ENCODE data around the gene ATP8A2. TPM values are rescaled to one million over a fixed set of nuclear protein-coding genes. Genes with fewer than 3 reads are reported as not detected.

ATP8A2 gene
- total RNA-seq, 1 donor from 2014 or later = 0.27 TPM

- TF ChIP-seq CTCF (IDR thresholded peaks at IDR 0.05; ENCODE audit: borderline replicate concordance) = no peak
- Histone ChIP-seq H3K4me1 (no peaks in the 10 kb centered on the region), H3K27ac (replicated peaks) (no peak overlapping the region), H3K27me3 (ENCODE audit: low read depth) (peaks cover 29% of the 10 kb centered on the region), H3K9me3 (replicated peaks) (peaks cover 14% of the 10 kb centered on the region), H3K36me3 (no peaks in the 10 kb centered on the region), H3K4me3 (no peak overlapping the region)
- intact Hi-C loops (cut with micrococcal nuclease) = no loop called here
- no peak for DNase-seq
Observed at GRCh38 chr13:25674371-25674770, 302.6 kb downstream of the ATP8A2 start.

GRCh38 chr13:25675060-25675459 lies 303.3 kb downstream of the ATP8A2 start:
- Histone ChIP-seq H3K36me3 (no peaks in the 10 kb centered on the region), H3K4me1 (no peaks in the 10 kb centered on the region), H3K27me3 (ENCODE audit: low read depth) (peaks cover 29% of the 10 kb centered on the region), H3K4me3 (no peak overlapping the region), H3K9me3 (replicated peaks) (peaks cover 7% of the 10 kb centered on the region), H3K27ac (replicated peaks) (no peak overlapping the region)
- no peak for DNase-seq
- no peak for TF ChIP-seq CTCF (IDR thresholded peaks at IDR 0.05; ENCODE audit: borderline replicate concordance)
- intact Hi-C loops (cut with micrococcal nuclease) = no loop called here

- H3K27ac ChIP-seq (replicated peaks) = no peak overlapping the region
- intact Hi-C loops (cut with micrococcal nuclease) = no loop called here
- H3K9me3 ChIP-seq (replicated peaks) = no peaks in the 10 kb centered on the region
- peaks cover 28% of the 10 kb centered on the region for H3K27me3 ChIP-seq (ENCODE audit: low read depth)
- no peaks in the 10 kb centered on the region for H3K4me1 ChIP-seq
- DNase-seq = no peak
- no peaks in the 10 kb centered on the region for H3K36me3 ChIP-seq
- TF ChIP-seq CTCF (IDR thresholded peaks at IDR 0.05; ENCODE audit: borderline replicate concordance) = no peak
- H3K4me3 ChIP-seq = no peak overlapping the region
Observed at GRCh38 chr13:25677956-25678355, 306.2 kb downstream of the ATP8A2 start.

- intact Hi-C loops (cut with micrococcal nuclease) = no loop called here
- DNase-seq = no peak
Observed at GRCh38 chr13:25678398-25678797, 306.6 kb downstream of the ATP8A2 start.

GRCh38 chr13:25679159-25679558 lies 307.4 kb downstream of the ATP8A2 start:
- no peaks in the 10 kb centered on the region for H3K9me3 ChIP-seq (replicated peaks)
- intact Hi-C loops (cut with micrococcal nuclease) = no loop called here
- H3K27ac ChIP-seq (replicated peaks) = no peak overlapping the region
- H3K36me3 ChIP-seq = no peaks in the 10 kb centered on the region
- no peak for DNase-seq
- H3K4me1 ChIP-seq = no peaks in the 10 kb centered on the region
- H3K4me3 ChIP-seq = no peak overlapping the region
- TF ChIP-seq CTCF (IDR thresholded peaks at IDR 0.05; ENCODE audit: borderline replicate concordance) = no peak
- peaks cover 20% of the 10 kb centered on the region for H3K27me3 ChIP-seq (ENCODE audit: low read depth)

More at GRCh38 chr13:25678398-25678797, 306.6 kb downstream of the ATP8A2 start:
- TF ChIP-seq CTCF (IDR thresholded peaks at IDR 0.05; ENCODE audit: borderline replicate concordance) = peak; percentile 23
- Histone ChIP-seq H3K27ac (replicated peaks) (no peak overlapping the region), H3K4me1 (no peaks in the 10 kb centered on the region), H3K9me3 (replicated peaks) (no peaks in the 10 kb centered on the region), H3K36me3 (no peaks in the 10 kb centered on the region), H3K4me3 (no peak overlapping the region), H3K27me3 (ENCODE audit: low read depth) (peaks cover 23% of the 10 kb centered on the region)

GRCh38 chr13:25679936-25680335 lies 308.2 kb downstream of the ATP8A2 start:
- H3K27ac ChIP-seq (replicated peaks) = no peak overlapping the region
- intact Hi-C loops (cut with micrococcal nuclease) = no loop called here
- no peaks in the 10 kb centered on the region for H3K9me3 ChIP-seq (replicated peaks)

More at GRCh38 chr13:25679936-25680335, 308.2 kb downstream of the ATP8A2 start:
- H3K27me3 ChIP-seq (ENCODE audit: low read depth) = peaks cover 13% of the 10 kb centered on the region
- TF ChIP-seq CTCF (IDR thresholded peaks at IDR 0.05; ENCODE audit: borderline replicate concordance) = no peak
- no peak overlapping the region for H3K4me3 ChIP-seq
- H3K4me1 ChIP-seq = no peaks in the 10 kb centered on the region
- no peaks in the 10 kb centered on the region for H3K36me3 ChIP-seq
- no peak for DNase-seq

All from left ventricle myocardium inferior (tissue), 1 donor.